Measurements from ENCODE around the gene CYB561D1.
"Not testable (repeated sequence)": the region's sequence is repeated elsewhere in the genome, so short reads cannot be mapped to it uniquely, and the experiment has no call there.

CYB561D1 gene

DNA sequence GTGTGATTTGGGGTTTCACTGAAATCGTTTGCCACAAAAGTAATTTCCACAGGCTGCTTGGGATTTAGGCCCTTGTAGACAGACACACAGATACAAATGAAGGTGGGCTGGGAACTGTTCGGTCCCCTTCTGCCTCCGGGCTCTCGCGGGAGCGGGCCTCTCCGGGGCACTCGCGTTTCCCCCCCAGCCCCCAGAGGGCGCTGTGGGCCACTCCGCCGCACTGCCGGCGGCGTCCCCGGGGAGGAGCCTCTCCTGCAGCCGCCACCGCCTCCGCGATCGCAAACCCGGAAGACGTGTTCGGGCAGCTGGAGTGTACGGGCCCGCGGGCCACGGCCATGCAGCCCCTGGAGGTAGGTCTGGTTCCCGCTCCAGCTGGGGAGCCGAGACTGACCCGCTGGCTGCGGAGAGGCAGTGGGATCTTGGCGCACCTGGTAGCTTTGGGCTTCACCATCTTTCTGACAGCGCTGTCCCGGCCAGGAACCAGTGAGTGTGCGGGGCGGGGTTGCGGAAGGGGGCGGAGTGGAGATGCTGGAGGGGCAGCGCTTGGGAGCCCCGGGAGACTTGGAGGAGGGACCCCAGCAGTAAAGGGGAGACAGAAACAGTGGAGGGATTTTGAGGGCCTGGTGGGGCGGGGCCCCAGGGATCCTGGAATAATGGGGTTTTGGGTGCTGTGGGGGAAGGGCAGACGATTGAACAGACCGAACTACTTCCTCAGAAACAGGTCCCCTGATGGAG lies at the start of gene CYB561D1:
Gene CYB561D1, plus strand, starts transcription at position 290 of the 735 bp plus-strand sequence. Its CDS starts 46 bp downstream, at position 336.
- Mint-ChIP-seq H3K36me3 (ENCODE audit: low read depth) (peaks cover 50% of the 10 kb centered on the region), H3K27me3 (no peaks in the 10 kb centered on the region), H3K4me1 (ENCODE audit: low read depth) (peaks cover 47% of the 10 kb centered on the region), H3K4me3 (peak within 1 kb of the TSS; percentile 96), H3K27ac (peak within 1 kb of the TSS; percentile 91), H3K9me3 (no peaks in the 10 kb centered on the region)
- intact Hi-C loops (cut with micrococcal nuclease): loop anchor here (1.0 kb wide), 1 partner anchor 38 kb away; no protein-coding TSS in a partner anchor

GRCh38 chr1:109444346-109444745 lies 49.5 kb upstream of the CYB561D1 start:
- no peaks in the 10 kb centered on the region for H3K9me3 Mint-ChIP-seq
- no peak overlapping the region for H3K4me3 Mint-ChIP-seq
- intact Hi-C loops (cut with micrococcal nuclease): no loop called here
- peaks cover 6% of the 10 kb centered on the region for H3K4me1 Mint-ChIP-seq (ENCODE audit: low read depth)
- H3K27ac Mint-ChIP-seq: no peak overlapping the region
- H3K27me3 Mint-ChIP-seq: peaks cover 21% of the 10 kb centered on the region
- H3K36me3 Mint-ChIP-seq (ENCODE audit: low read depth): no peaks in the 10 kb centered on the region

DNA sequence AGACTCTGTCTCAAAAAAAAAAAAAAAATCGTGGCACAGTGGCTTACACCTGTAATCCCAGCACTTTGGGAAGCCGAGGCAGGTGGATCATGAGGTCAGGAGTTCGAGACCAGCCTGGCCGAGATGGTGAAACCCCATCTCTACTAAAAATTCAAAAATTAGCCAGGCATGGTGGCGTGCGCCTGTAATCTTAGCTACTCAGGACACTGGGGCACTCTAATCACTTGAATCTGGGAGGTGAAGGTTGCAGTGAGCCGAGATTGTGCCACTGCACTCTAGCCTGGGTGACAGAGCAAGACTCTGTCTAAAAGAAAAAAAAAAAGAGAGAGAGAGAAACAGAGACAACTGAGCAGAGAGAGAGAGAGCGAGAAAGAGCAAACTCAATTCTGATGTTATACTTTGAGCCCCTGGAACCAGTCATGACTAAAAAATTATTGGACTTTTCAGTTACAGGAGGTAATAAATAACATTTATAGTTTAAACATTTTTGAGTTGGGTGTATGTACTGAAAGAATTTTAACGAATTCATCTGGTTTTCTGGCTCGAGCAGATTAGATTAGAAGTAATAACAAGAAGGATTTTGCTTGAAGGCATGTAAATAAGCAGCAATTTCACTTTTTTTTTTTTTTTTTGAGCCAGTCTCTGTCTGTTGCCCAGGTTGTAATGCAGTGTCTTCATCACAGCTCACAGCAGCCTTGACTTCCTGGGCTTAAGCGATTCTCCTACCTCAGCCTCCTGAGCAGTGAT lies 47.8 kb upstream of the CYB561D1 start:
- not testable (repeated sequence) for H3K4me1 Mint-ChIP-seq (ENCODE audit: low read depth)

DNA sequence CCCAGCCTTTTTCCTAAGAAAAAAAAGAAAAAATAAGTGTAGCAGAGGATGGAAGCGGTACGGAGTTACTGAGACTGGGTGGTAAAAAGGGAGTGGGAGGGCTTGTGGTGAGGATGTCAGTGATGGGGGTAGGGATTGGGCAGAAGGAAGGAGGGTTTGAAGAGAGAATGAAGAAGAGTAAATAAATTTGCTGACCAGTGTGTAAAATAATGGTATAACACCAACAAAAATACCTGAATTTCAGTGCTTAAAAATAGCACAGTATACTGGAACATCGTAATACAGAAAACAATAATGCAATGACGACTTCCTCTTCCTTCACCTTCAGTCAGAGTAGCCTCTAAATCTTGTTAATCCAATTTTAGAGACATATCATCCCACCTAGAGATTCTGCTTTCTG lies 46.4 kb upstream of the CYB561D1 start:
- H3K4me3 Mint-ChIP-seq: no peak overlapping the region
- intact Hi-C loops (cut with micrococcal nuclease): no loop called here
- H3K36me3 Mint-ChIP-seq (ENCODE audit: low read depth): no peaks in the 10 kb centered on the region
- no peak overlapping the region for H3K27ac Mint-ChIP-seq
- H3K27me3 Mint-ChIP-seq: peaks cover 35% of the 10 kb centered on the region
- H3K9me3 Mint-ChIP-seq: no peaks in the 10 kb centered on the region
- peaks cover 6% of the 10 kb centered on the region for H3K4me1 Mint-ChIP-seq (ENCODE audit: low read depth)

More for the DNA sequence above, 47.8 kb upstream of the CYB561D1 start:
- intact Hi-C loops (cut with micrococcal nuclease); H3K9me3 Mint-ChIP-seq; H3K4me3 Mint-ChIP-seq; H3K36me3 Mint-ChIP-seq (ENCODE audit: low read depth); H3K27ac Mint-ChIP-seq: not testable (repeated sequence)
- H3K27me3 Mint-ChIP-seq: peaks cover 34% of the 10 kb centered on the region

DNA sequence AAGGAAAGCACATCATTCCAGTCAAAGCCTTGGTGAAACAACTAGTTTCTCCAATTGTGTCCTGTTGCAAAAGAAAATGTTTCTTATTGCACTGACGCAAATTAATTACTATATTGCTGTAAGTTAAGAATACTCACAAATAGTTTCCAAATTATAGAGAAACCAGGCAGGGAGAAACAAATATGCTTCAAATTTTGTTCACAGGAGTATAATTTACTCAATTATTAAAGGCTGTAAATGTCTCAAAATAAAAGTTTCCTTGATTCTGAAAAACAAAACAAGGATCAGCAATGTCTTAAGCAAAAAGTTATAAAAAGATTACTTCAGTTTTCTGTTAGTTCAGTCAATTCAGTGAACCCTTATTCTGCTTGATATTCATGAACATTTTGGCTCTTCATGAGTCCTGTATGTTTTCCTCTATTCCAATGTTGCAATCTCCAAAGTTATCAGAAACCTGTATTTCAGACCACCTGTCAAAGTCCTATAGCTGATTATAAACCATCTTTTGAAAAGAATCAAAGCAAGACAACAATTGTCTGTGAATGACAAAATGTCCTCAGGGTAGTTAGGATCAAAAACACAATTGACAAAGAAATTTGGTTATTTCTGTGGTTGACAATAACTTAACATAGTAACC lies 39.3 kb upstream of the CYB561D1 start:
- no peaks in the 10 kb centered on the region for H3K36me3 Mint-ChIP-seq (ENCODE audit: low read depth)
- H3K9me3 Mint-ChIP-seq: peaks cover 9% of the 10 kb centered on the region
- no peak overlapping the region for H3K4me3 Mint-ChIP-seq
- no peak overlapping the region for H3K27ac Mint-ChIP-seq
- no peaks in the 10 kb centered on the region for H3K4me1 Mint-ChIP-seq (ENCODE audit: low read depth)
- intact Hi-C loops (cut with micrococcal nuclease): no loop called here
- H3K27me3 Mint-ChIP-seq: peaks cover 38% of the 10 kb centered on the region

- intact Hi-C loops (cut with micrococcal nuclease): no loop called here
- Mint-ChIP-seq H3K27ac (no peak overlapping the region), H3K4me3 (no peak overlapping the region), H3K36me3 (ENCODE audit: low read depth) (no peaks in the 10 kb centered on the region), H3K9me3 (peaks cover 9% of the 10 kb centered on the region), H3K4me1 (ENCODE audit: low read depth) (no peaks in the 10 kb centered on the region), H3K27me3 (peaks cover 49% of the 10 kb centered on the region)
These were observed 36.1 kb upstream of the CYB561D1 start for GRCh38 chr1:109457819-109458218.

- no peak overlapping the region for H3K27ac Mint-ChIP-seq
- H3K4me3 Mint-ChIP-seq: peak overlapping the region; percentile 66
- H3K36me3 Mint-ChIP-seq (ENCODE audit: low read depth): no peaks in the 10 kb centered on the region
- H3K4me1 Mint-ChIP-seq (ENCODE audit: low read depth): peaks cover 10% of the 10 kb centered on the region
- intact Hi-C loops (cut with micrococcal nuclease): no loop called here
- H3K9me3 Mint-ChIP-seq: no peaks in the 10 kb centered on the region
- peaks cover 94% of the 10 kb centered on the region for H3K27me3 Mint-ChIP-seq
These were observed 27.8 kb upstream of the CYB561D1 start for GRCh38 chr1:109466125-109466451.

GRCh38 chr1:109466452-109467300 lies 27.2 kb upstream of the CYB561D1 start, which contains the start of gene SYPL2:
Gene SYPL2, plus strand, starts transcription at chr1:109466546. Its CDS starts 298 bp downstream, at chr1:109466844.
- H3K27ac Mint-ChIP-seq: no peak within 1 kb of the TSS
- H3K27me3 Mint-ChIP-seq: peaks cover 93% of the 10 kb centered on the region
- peak within 1 kb of the TSS; percentile 66 for H3K4me3 Mint-ChIP-seq
- H3K9me3 Mint-ChIP-seq: no peaks in the 10 kb centered on the region
- no peaks in the 10 kb centered on the region for H3K36me3 Mint-ChIP-seq (ENCODE audit: low read depth)
- intact Hi-C loops (cut with micrococcal nuclease): no loop called here
- peaks cover 10% of the 10 kb centered on the region for H3K4me1 Mint-ChIP-seq (ENCODE audit: low read depth)

DNA sequence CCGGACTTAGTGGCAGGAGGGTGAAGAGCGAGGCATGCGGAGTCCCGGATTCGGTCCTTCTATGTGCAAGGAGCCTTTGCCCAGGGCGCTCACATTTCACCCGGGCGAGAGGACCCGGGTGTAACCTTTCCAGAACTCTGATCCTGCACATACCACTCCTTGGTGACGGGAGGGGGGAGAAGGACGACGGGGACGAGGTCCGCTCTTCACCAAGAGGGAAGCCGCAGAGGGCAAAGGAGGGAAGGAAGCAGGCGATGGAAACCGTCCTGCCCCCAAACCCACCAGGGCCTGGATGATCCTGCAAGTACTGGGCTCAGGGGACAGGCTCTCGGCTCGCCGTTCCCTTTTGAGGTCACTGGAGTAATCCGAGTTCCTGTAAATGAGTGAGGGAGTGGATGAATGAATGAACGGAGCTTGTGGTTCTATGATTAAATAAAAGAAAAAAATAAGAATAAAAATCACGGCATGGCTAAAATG lies 26.6 kb upstream of the CYB561D1 start:
- peaks cover 10% of the 10 kb centered on the region for H3K4me1 Mint-ChIP-seq (ENCODE audit: low read depth)
- H3K9me3 Mint-ChIP-seq: no peaks in the 10 kb centered on the region
- intact Hi-C loops (cut with micrococcal nuclease): no loop called here
- H3K4me3 Mint-ChIP-seq: no peak overlapping the region
- no peak overlapping the region for H3K27ac Mint-ChIP-seq
- H3K36me3 Mint-ChIP-seq (ENCODE audit: low read depth): no peaks in the 10 kb centered on the region
- H3K27me3 Mint-ChIP-seq: peaks cover 91% of the 10 kb centered on the region

DNA sequence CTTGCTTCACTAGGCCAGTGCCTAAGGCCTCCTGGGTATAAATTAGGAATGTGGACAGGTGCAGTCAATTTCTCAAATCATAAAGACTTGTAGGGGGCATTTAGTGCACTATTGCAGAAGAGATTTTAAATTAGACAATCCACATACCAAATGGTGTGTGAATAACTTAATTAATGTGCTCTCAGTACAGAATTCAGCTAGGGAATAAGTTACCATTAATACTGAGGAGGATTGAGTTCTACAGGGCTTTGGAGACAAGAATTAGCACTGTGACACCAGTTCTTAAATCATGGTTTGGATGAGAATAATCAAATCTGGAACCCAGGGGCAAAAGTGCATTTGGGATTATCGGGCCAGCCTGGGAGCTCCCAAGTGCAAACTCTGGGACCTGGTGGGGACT lies 25.8 kb upstream of the CYB561D1 start:
- H3K27ac Mint-ChIP-seq: no peak overlapping the region
- H3K9me3 Mint-ChIP-seq: no peaks in the 10 kb centered on the region
- no peaks in the 10 kb centered on the region for H3K36me3 Mint-ChIP-seq (ENCODE audit: low read depth)
- no peak overlapping the region for H3K4me3 Mint-ChIP-seq
- intact Hi-C loops (cut with micrococcal nuclease): no loop called here
- H3K27me3 Mint-ChIP-seq: peaks cover 92% of the 10 kb centered on the region
- H3K4me1 Mint-ChIP-seq (ENCODE audit: low read depth): peaks cover 10% of the 10 kb centered on the region

DNA sequence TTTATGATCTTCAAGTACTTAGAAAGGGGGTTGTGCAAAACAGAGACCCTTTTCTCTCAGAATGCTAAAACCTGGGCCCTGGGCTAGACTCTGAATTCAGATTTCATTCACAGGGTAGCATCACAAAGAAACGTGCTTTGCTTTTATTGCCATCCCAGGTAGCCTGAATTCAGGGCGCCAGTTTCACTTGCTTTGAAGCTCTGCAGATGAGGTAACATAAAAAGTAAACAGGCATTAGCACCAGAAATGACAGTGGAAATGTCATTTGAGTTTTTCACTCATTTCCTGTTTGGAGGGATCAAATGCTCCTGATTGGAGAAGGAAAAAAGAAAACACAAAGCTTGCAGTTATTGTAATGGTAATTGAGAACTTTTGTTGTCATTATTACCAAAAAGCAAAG lies 25.0 kb upstream of the CYB561D1 start:
- no peaks in the 10 kb centered on the region for H3K9me3 Mint-ChIP-seq
- peaks cover 90% of the 10 kb centered on the region for H3K27me3 Mint-ChIP-seq
- no peaks in the 10 kb centered on the region for H3K36me3 Mint-ChIP-seq (ENCODE audit: low read depth)
- intact Hi-C loops (cut with micrococcal nuclease): no loop called here
- no peak overlapping the region for H3K4me3 Mint-ChIP-seq
- no peak overlapping the region for H3K27ac Mint-ChIP-seq
- H3K4me1 Mint-ChIP-seq (ENCODE audit: low read depth): peaks cover 10% of the 10 kb centered on the region

GRCh38 chr1:109470245-109470644 lies 23.6 kb upstream of the CYB561D1 start:
- Mint-ChIP-seq H3K4me3 (no peak overlapping the region), H3K9me3 (no peaks in the 10 kb centered on the region), H3K4me1 (ENCODE audit: low read depth) (peaks cover 10% of the 10 kb centered on the region), H3K27me3 (peaks cover 86% of the 10 kb centered on the region), H3K27ac (no peak overlapping the region), H3K36me3 (ENCODE audit: low read depth) (no peaks in the 10 kb centered on the region)
- intact Hi-C loops (cut with micrococcal nuclease): no loop called here

GRCh38 chr1:109472779-109473178 lies 21.1 kb upstream of the CYB561D1 start:
- Mint-ChIP-seq H3K27me3 (peaks cover 70% of the 10 kb centered on the region), H3K9me3 (no peaks in the 10 kb centered on the region)
- intact Hi-C loops (cut with micrococcal nuclease): no loop called here

More at GRCh38 chr1:109472779-109473178, 21.1 kb upstream of the CYB561D1 start:
- Mint-ChIP-seq H3K4me1 (ENCODE audit: low read depth) (peaks cover 3% of the 10 kb centered on the region), H3K36me3 (ENCODE audit: low read depth) (no peaks in the 10 kb centered on the region), H3K27ac (no peak overlapping the region), H3K4me3 (no peak overlapping the region)

All from dendritic cell treated with granulocyte-macrophage colony-stimulating factor and Interleukin-4, amounts not matched to agents 40 ng/mL and 50 ng/mL, for 4 days (primary cell).